K562 (cell line): ENCODE data around the gene CLEC2B. TPM values are rescaled to one million over a fixed set of nuclear protein-coding genes. Genes with fewer than 3 reads are reported as not detected.

Experiments
- ATAC-seq: fragments of 200-7000 bp; cut with Tn5 transposase; 3 replicates; pipeline ENCODE4 v1.9.1; 2020; ENCODE audit warnings: moderate library complexity
- BruUV-seq: library from RNA; stranded (reverse); fragments of 400-500 nt; replicated peaks from 2 replicates; lab custom pipeline; 2021; lab: Mats Ljungman, UMichigan
- CTCF ChIA-PET: fragments of 300-600 bp; formaldehyde crosslinking; extraction: SDS; loops from one replicate; lab custom pipeline; 2021; ENCODE audit warnings: low intra/inter-chr PET ratio; lab: Yijun Ruan, JAX
- POLR2A ChIA-PET: fragments of 300-600, 350-650 bp; sonication (Branson Sonifier 250); formaldehyde crosslinking; extraction: SDS; loops from one replicate; lab custom pipeline; 2021; ENCODE audit warnings: antibody characterized with exemption, inconsistent platforms; lab: Yijun Ruan, JAX
- DNase-seq, 4 experiments: peaks; one replicate each; pipeline versions ENCODE4 v3.0.0 to v3.0.0-alpha.2; 2011 to 2018; ENCODE audit warnings: low spot score in 3 of 4, mixed read lengths in 3 of 4; ENCODE audit errors: extremely low read depth in 1 of 4
- FAIRE-seq: peaks from 2 replicates; lab custom pipeline; 2011; peaks lifted over from hg19 to GRCh38; lab: Jason Lieb, UNC
- H2AFZ ChIP-seq: 2 replicates; pipeline ENCODE4 v1.6.0; 2011; ENCODE audit warnings: low read depth, low read length, control low read depth, inconsistent platforms
- H3K27ac ChIP-seq: fragments of 200-600 bp; 3 replicates; pipeline ENCODE4 v1.8.0; 2011; ENCODE audit warnings: low read depth, mild to moderate bottlenecking, control low read depth, inconsistent platforms, low read length, moderate library complexity, mixed read lengths; ENCODE audit errors: extremely low read depth
- H3K27me3 ChIP-seq, 2 experiments: fragments of 300-600 bp in 1 of 2; 2 replicates in 1 of 2; 3 replicates in 1 of 2; pipeline versions ENCODE4 v1.6.0 to v1.8.0; 2011; ENCODE audit warnings: inconsistent platforms in 2 of 2, low read length in 2 of 2, mild to moderate bottlenecking in 1 of 2, mixed read lengths in 1 of 2, moderate library complexity in 1 of 2; ENCODE audit not compliant: control insufficient read depth in 2 of 2, insufficient read depth in 2 of 2
- H3K36me3 ChIP-seq: fragments of 300-600 bp; 3 replicates; pipeline ENCODE4 v1.8.0; 2011; ENCODE audit warnings: mild to moderate bottlenecking, low read length, inconsistent platforms; ENCODE audit not compliant: control insufficient read depth, insufficient read depth
- H3K4me1 ChIP-seq, 2 experiments: fragments of 200-600 bp in 1 of 2; replicated peaks in 1 of 2; 2 replicates in 1 of 2; 3 replicates in 1 of 2; pipeline versions ENCODE4 v1.5.1 to v1.8.0; 2011; ENCODE audit warnings: inconsistent platforms in 2 of 2, low read length in 2 of 2, mild to moderate bottlenecking in 1 of 2, mixed read lengths in 1 of 2, moderate library complexity in 1 of 2; ENCODE audit not compliant: control insufficient read depth in 2 of 2, insufficient read depth in 2 of 2
- H3K4me2 ChIP-seq: 2 replicates; pipeline ENCODE4 v1.6.1; 2011; ENCODE audit warnings: low read length, control low read depth, inconsistent platforms, mixed read lengths; ENCODE audit not compliant: insufficient read depth
- H3K4me3 ChIP-seq: fragments of 200-600 bp; sonication (generic), shearing (Covaris generic); 2 replicates; pipeline ENCODE4 v1.5.1; 2016; ENCODE audit warnings: control low read depth, inconsistent platforms
- H3K79me2 ChIP-seq: fragments of 200-600 bp; 3 replicates; pipeline ENCODE4 v1.8.0; 2011; ENCODE audit warnings: low read length, inconsistent platforms; ENCODE audit not compliant: control insufficient read depth, insufficient read depth
- H3K9ac ChIP-seq, 2 experiments: 2 replicates each; pipeline versions ENCODE4 v1.6.0 to v1.6.1; 2011; ENCODE audit warnings: low read depth in 2 of 2, low read length in 2 of 2, control low read depth in 1 of 2, inconsistent platforms in 1 of 2, mild to moderate bottlenecking in 1 of 2, mixed read lengths in 1 of 2; ENCODE audit not compliant: insufficient read depth in 1 of 2
- H3K9me1 ChIP-seq: one replicate; pipeline ENCODE4 v1.6.0; 2011; ENCODE audit warnings: inconsistent platforms, mild to moderate bottlenecking, low read length, moderate library complexity; ENCODE audit not compliant: control insufficient read depth, insufficient read depth
- H3K9me3 ChIP-seq: replicated peaks from 2 replicates; pipeline ENCODE4 v1.5.1; 2011; ENCODE audit warnings: low read depth, low read length, inconsistent platforms; ENCODE audit not compliant: control insufficient read depth, insufficient read depth
- H4K20me1 ChIP-seq: replicated peaks from 2 replicates; pipeline ENCODE4 v1.6.1; 2011; ENCODE audit warnings: low read length, inconsistent platforms, mixed read lengths; ENCODE audit not compliant: control insufficient read depth, insufficient read depth
- ARID1B ChIP-seq: fragments of 450-650 bp; IDR thresholded peaks from 2 replicates; pipeline ENCODE4 v1.6.1; 2016; ENCODE audit warnings: antibody characterized with exemption, mild to moderate bottlenecking, inconsistent platforms
- DDX20 ChIP-seq: fragments of 450-650 bp; IDR thresholded peaks from 2 replicates; pipeline ENCODE4 v1.6.1; 2016; ENCODE audit warnings: missing genetic modification characterization, low read depth, mild to moderate bottlenecking, missing compliant biosample characterization, moderate library complexity
- FOSL1 ChIP-seq: fragments of 200-800 bp; sonication (Bioruptor generic); conservative IDR thresholded peaks from 2 replicates; pipeline ENCODE4 v1.6.1; 2016; ENCODE audit warnings: missing genetic modification characterization, missing compliant biosample characterization
- HMGN3 ChIP-seq: IDR thresholded peaks from 2 replicates; pipeline ENCODE4 v1.6.1; 2011; ENCODE audit warnings: borderline replicate concordance, low read depth, mild to moderate bottlenecking, mixed read lengths, low read length; ENCODE audit not compliant: insufficient read length; ENCODE audit errors: extremely low read depth
- NFATC3 ChIP-seq: fragments of 450-650 bp; IDR thresholded peaks from 2 replicates; pipeline ENCODE4 v1.6.1; 2017; ENCODE audit warnings: mild to moderate bottlenecking
- RBM25 ChIP-seq: fragments of 200-400 bp; formaldehyde crosslinking; IDR thresholded peaks from 2 replicates; pipeline ENCODE4 v1.6.1; 2018; ENCODE audit warnings: low read length, low read depth, moderate library complexity; ENCODE audit not compliant: severe bottlenecking
- ZNF146 ChIP-seq: IDR thresholded peaks from one replicate; pipeline ENCODE4 v1.6.1; 2018; ENCODE audit warnings: missing compliant biosample characterization; ENCODE audit not compliant: unreplicated experiment
- ZNF766 ChIP-seq: fragments of 200-800 bp; sonication (Bioruptor generic); conservative IDR thresholded peaks from 2 replicates; pipeline ENCODE4 v1.6.1; 2016; ENCODE audit warnings: missing genetic modification characterization, missing compliant biosample characterization
- WGBS: fragments of 100-300 bp; shearing (Covaris generic); methylation state at CpG from one replicate; pipeline ENCODE4 v1.1.6; 2016; ENCODE audit warnings: low coverage, mixed read lengths; ENCODE audit not compliant: insufficient coverage; ENCODE audit errors: missing lambda C conversion rate; 5-methylcytosine and 5-hydroxymethylcytosine counted together
- in situ Hi-C: fragments of 300-500 bp; cut with MboI; formaldehyde crosslinking; loops from 4 replicates; pipeline ENCODE4 v1.15.0; 2018; ENCODE audit warnings: inconsistent platforms, mixed read lengths
- intact Hi-C: fragments of 100-400 bp; cut with micrococcal nuclease; formaldehyde crosslinking; loops from 2 replicates; pipeline ENCODE4 v1.14.2; 2022
- polyA plus RNA-seq, 8 experiments: library from polyadenylated mRNA; depleted of rRNA in 4 of 8; stranded (reverse) in 5 of 8; unstranded in 3 of 8; fragments of >200 nt; fragmentation: Nextera tagmentation in 2 of 8; fragmentation: Illumina TruSeq in 1 of 8; extraction: Ambion mirVana in 2 of 8; extraction: Trizol in 1 of 8; gene quantifications; 2 replicates each; pipeline versions ENCODE4 v1.2.1 to v1.2.3, GENCODE V29; 2011 to 2014; ENCODE audit warnings: inconsistent platforms in 1 of 8, missing spikeins in 1 of 8
- total RNA-seq, 7 experiments: library from RNA; depleted of rRNA in 6 of 7; stranded (reverse); fragments of >200 nt in 6 of 7; fragmentation: Illumina TruSeq in 2 of 7; extraction: Trizol in 2 of 7; gene quantifications; 2 replicates each; pipeline versions ENCODE4 v1.2.1 to v1.2.3, GENCODE V29; 2011 to 2021; ENCODE audit warnings: low replicate concordance in 1 of 7

CLEC2B gene
- total and polyA plus RNA-seq, 9 of the 15 experiments (the other 6 are each of a cell fraction or from before 2014, with no cell fraction given), result 1.3 to 5.9 (median 2.9) TPM

GRCh38 chr12:9888665-9889273, 19.6 kb upstream of the CLEC2B start:
- no TSS peak for BruUV-seq
- ChIA-PET CTCF (no interaction called here), POLR2A (no interaction called here)
- FAIRE-seq, result no peak
- no peaks in the 10 kb centered on the region for H3K79me2 ChIP-seq
- no peaks in the 10 kb centered on the region for H3K27me3 ChIP-seq
- 27% methylated on average over 4 of the region's 4 CpGs for WGBS
- H2AFZ ChIP-seq, result no peak overlapping the region
- H3K27ac ChIP-seq, result no peak overlapping the region
- no peak overlapping the region for H3K4me3 ChIP-seq
- intact Hi-C loops (no loop called here), in situ Hi-C loops (no loop called here)
- H3K36me3 ChIP-seq, result no peaks in the 10 kb centered on the region
- H4K20me1 ChIP-seq, result no peaks in the 10 kb centered on the region
- H3K9me3 ChIP-seq, result no peaks in the 10 kb centered on the region
- H3K4me1 ChIP-seq, result no peaks in the 10 kb centered on the region
- H3K9ac ChIP-seq, result no peak overlapping the region
- no peaks in the 10 kb centered on the region for H3K9me1 ChIP-seq
- TF ChIP-seq ZNF766 (CRISPR knock-in tag) (no peak), RBM25 (no peak), NFATC3 (no peak), DDX20 (tag) (no peak), ARID1B (no peak), ZNF146 (CRISPR knock-in tag) (no peak), FOSL1 (tag) (no peak), HMGN3 (no peak)
- TF ChIP-seq, all 486 proteins: peak for 0
- H3K4me2 ChIP-seq, result no peak overlapping the region
- ATAC-seq, result no peak
- no peak for DNase-seq
